CD4-positive, alpha-beta T cell (primary cell): Measurements from ENCODE around the gene LRRC52. TPM values are rescaled to one million over a fixed set of nuclear protein-coding genes. Genes with fewer than 3 reads are reported as not detected.
"Not testable (repeated sequence)": the region's sequence is repeated elsewhere in the genome, so short reads cannot be mapped to it uniquely, and the experiment has no call there.

Experiments
- ATAC-seq: fragments of 200-7000 bp; cut with Tn5 transposase; one replicate; pipeline ENCODE4 v1.10.0; 2022; ENCODE audit warnings: mild to moderate bottlenecking; ENCODE audit not compliant: poor library complexity
- CTCF ChIA-PET: fragments of 350-600 bp; sonication (Branson Sonifier 250); formaldehyde crosslinking; loops from one replicate; lab custom pipeline; 2021; ENCODE audit warnings: antibody characterized with exemption, inconsistent platforms; lab: Charles Lee
- POLR2A ChIA-PET: fragments of 350-600 bp; sonication (Branson Sonifier 250); formaldehyde crosslinking; loops from one replicate; lab custom pipeline; 2021; ENCODE audit warnings: antibody characterized with exemption, inconsistent platforms; lab: Charles Lee
- DNase-seq, 14 experiments: peaks; one replicate each; pipeline ENCODE4 v3.0.0-alpha.2; 2013 to 2020; ENCODE audit warnings: mixed read lengths in 2 of 14
- H3K27ac ChIP-seq, 2 donors: one replicate each; pipeline versions ENCODE4 v1.5.1 to v1.7.0; 2013; ENCODE audit warnings: low read length in 2 of 2, low read depth in 1 of 2, mild to moderate bottlenecking in 1 of 2
- H3K27me3 ChIP-seq, 2 experiments: 1 replicate in 1 of 2; 2 replicates in 1 of 2; pipeline versions ENCODE4 v1.6.1 to v1.7.0; 2013; ENCODE audit warnings: low read length in 2 of 2, control low read depth in 1 of 2, mild to moderate bottlenecking in 1 of 2, moderate library complexity in 1 of 2; ENCODE audit not compliant: insufficient read depth in 2 of 2, control insufficient read depth in 1 of 2
- H3K36me3 ChIP-seq: one replicate; pipeline ENCODE4 v1.6.1; 2013; ENCODE audit warnings: low read length, control low read depth; ENCODE audit not compliant: insufficient read depth
- H3K4me1 ChIP-seq: one replicate; pipeline ENCODE4 v1.6.1; 2013; ENCODE audit warnings: low read length, control low read depth; ENCODE audit not compliant: insufficient read depth
- H3K4me3 ChIP-seq: one replicate; pipeline ENCODE4 v1.5.1; 2013; ENCODE audit warnings: mild to moderate bottlenecking, low read length, moderate library complexity
- H3K9me3 ChIP-seq, 2 experiments: 1 replicate in 1 of 2; 2 replicates in 1 of 2; pipeline versions ENCODE4 v1.6.1 to v1.7.0; 2013; ENCODE audit warnings: low read length in 2 of 2, mild to moderate bottlenecking in 2 of 2, control low read depth in 1 of 2, moderate library complexity in 1 of 2; ENCODE audit not compliant: control insufficient read depth in 1 of 2, insufficient read depth in 1 of 2
- H3K27ac Mint-ChIP-seq: one replicate; pipeline ENCODE4 v1.8.0; 2020; ENCODE audit warnings: mixed read lengths
- H3K27me3 Mint-ChIP-seq: one replicate; pipeline ENCODE4 v1.8.0; 2021; ENCODE audit warnings: mixed read lengths
- H3K36me3 Mint-ChIP-seq: one replicate; pipeline ENCODE4 v1.8.0; 2021; ENCODE audit warnings: low read depth, mixed read lengths
- H3K4me1 Mint-ChIP-seq: one replicate; pipeline ENCODE4 v1.8.0; 2021; ENCODE audit warnings: low read depth, mixed read lengths
- H3K4me3 Mint-ChIP-seq: one replicate; pipeline ENCODE4 v1.8.0; 2020; ENCODE audit warnings: mild to moderate bottlenecking, mixed read lengths
- H3K9me3 Mint-ChIP-seq: one replicate; pipeline ENCODE4 v1.8.0; 2020; ENCODE audit warnings: mixed read lengths
- intact Hi-C, 2 experiments: fragments of 100-400 bp; cut with DNase I in 1 of 2; cut with micrococcal nuclease in 1 of 2; formaldehyde crosslinking; loops; one replicate each; pipeline versions ENCODE4 v1.15.1 to v1.9.0; 2023 to 2025; cut with DNase I, micrococcal nuclease
- total RNA-seq, 174 experiments: library from RNA in 2 of 174; stranded (reverse) in 2 of 174; gene quantifications; one replicate each; pipeline ENCODE4 v1.2.3 and lab custom pipeline; 2021 to 2026
- TF ChIP-seq, protein P1 (sequence below): fragments of 200-600 bp; IDR thresholded peaks from one replicate; pipeline ENCODE4 v1.8.0; 2022; ENCODE audit warnings: antibody characterized with exemption, mild to moderate bottlenecking

Gene LRRC52
- total RNA-seq, 2 experiments from 2014 or later: not detected

DNA sequence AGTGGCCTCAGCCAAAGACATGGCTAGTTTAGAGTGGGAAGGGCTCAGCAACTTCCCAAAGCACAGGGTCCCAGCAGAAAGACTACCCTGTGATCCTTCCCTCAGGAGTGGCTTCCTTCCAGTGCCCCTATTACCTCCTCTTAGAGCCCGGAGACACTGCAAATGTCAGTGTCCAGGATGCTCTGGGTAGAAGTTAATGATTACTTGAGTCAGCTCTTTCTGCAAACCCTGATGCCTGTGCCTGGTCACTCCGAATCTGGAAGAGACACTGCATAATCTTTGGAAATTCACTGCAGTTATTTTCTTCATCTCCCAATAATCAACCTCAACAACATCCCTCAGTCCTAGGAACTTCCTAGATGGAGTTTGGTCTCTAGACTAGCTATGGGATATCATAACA, 60.0 kb downstream of the LRRC52 start:
- no peaks in the 10 kb centered on the region for H3K9me3 ChIP-seq
- ATAC-seq (no peak), DNase-seq (no peak)
- POLR2A ChIA-PET: no interaction called here
- no peak overlapping the region for H3K4me3 ChIP-seq
- Mint-ChIP-seq H3K27me3 (peaks cover 3% of the 10 kb centered on the region), H3K4me3 (no peak overlapping the region), H3K36me3 (no peaks in the 10 kb centered on the region), H3K27ac (no peak overlapping the region), H3K9me3 (no peaks in the 10 kb centered on the region), H3K4me1 (peaks cover 13% of the 10 kb centered on the region)
- H3K27me3 ChIP-seq: peaks cover 0 to 4% of the 10 kb centered on the region in 2 experiments
- no peaks in the 10 kb centered on the region for H3K36me3 ChIP-seq
- peaks cover 4% of the 10 kb centered on the region for H3K4me1 ChIP-seq
- intact Hi-C loops: loop anchor here in 1 of 2 experiments (10.0 kb wide), 1 partner anchor 881 kb away; no protein-coding TSS in a partner anchor
- no peak overlapping the region for H3K27ac ChIP-seq
- CTCF ChIA-PET: no interaction called here
- TF ChIP-seq, protein P1, sequence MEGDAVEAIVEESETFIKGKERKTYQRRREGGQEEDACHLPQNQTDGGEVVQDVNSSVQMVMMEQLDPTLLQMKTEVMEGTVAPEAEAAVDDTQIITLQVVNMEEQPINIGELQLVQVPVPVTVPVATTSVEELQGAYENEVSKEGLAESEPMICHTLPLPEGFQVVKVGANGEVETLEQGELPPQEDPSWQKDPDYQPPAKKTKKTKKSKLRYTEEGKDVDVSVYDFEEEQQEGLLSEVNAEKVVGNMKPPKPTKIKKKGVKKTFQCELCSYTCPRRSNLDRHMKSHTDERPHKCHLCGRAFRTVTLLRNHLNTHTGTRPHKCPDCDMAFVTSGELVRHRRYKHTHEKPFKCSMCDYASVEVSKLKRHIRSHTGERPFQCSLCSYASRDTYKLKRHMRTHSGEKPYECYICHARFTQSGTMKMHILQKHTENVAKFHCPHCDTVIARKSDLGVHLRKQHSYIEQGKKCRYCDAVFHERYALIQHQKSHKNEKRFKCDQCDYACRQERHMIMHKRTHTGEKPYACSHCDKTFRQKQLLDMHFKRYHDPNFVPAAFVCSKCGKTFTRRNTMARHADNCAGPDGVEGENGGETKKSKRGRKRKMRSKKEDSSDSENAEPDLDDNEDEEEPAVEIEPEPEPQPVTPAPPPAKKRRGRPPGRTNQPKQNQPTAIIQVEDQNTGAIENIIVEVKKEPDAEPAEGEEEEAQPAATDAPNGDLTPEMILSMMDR: no peak

DNA sequence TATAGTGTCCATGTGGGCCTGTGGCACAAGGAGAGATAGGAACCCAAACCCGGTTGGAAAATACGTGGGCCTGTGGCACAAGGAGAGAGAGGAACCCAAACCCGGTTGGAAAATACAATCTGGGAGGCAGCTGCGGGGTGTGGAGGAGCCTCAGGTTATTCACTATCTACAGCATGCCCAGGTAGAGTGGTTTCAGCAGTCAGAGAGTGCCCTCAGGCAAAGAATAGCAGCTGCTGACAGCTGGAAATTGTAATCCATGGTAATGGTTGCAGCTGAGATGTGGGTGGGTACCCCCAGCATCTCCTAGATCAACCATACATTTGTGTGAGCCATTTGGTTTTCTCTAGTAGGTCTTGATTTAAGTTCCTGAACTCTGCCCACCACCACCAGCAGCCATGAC, 61.4 kb downstream of the LRRC52 start:
- TF ChIP-seq, protein P1: no peak
- no peaks in the 10 kb centered on the region for H3K36me3 Mint-ChIP-seq

DNA sequence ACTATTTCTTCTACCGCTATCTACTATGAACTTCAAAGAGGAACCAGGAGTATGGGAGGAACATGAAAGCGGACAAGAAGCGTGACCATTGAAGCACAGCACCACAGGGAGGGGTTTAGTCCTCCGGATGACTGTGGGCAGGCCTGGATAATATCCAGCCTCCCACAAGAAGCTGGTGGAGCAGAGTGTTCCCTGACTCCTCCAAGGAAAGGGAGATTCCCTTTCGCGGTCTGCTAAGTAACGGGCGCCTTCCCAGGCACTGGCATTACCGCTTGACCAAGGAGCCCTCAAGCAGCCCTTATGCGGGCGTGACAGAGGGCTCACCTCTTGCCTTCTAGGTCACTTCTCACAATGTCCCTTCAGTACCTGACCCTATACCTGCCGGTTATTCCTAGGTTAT, 62.9 kb downstream of the LRRC52 start:
- H3K4me3 Mint-ChIP-seq, H3K4me1 Mint-ChIP-seq, H3K36me3 Mint-ChIP-seq, H3K36me3 ChIP-seq, H3K4me3 ChIP-seq, H3K27ac Mint-ChIP-seq, H3K27ac ChIP-seq, H3K9me3 Mint-ChIP-seq, H3K4me1 ChIP-seq, POLR2A ChIA-PET, DNase-seq, H3K9me3 ChIP-seq, CTCF ChIA-PET, H3K27me3 ChIP-seq, ATAC-seq: not testable (repeated sequence)
- intact Hi-C loops: loop anchor here in 1 of 2 experiments (10.0 kb wide), 1 partner anchor 878 kb away; no protein-coding TSS in a partner anchor
- peaks cover 20% of the 10 kb centered on the region for H3K27me3 Mint-ChIP-seq

More for the DNA sequence above, 61.4 kb downstream of the LRRC52 start:
- ChIA-PET CTCF (no interaction called here), POLR2A (no interaction called here)
- H3K9me3 Mint-ChIP-seq: no peaks in the 10 kb centered on the region
- no peak for DNase-seq
- no peak overlapping the region for H3K4me3 ChIP-seq
- no peak overlapping the region for H3K27ac Mint-ChIP-seq
- peaks cover 5% of the 10 kb centered on the region for H3K4me1 Mint-ChIP-seq
- H3K4me1 ChIP-seq: peaks cover 4% of the 10 kb centered on the region
- peaks cover 8% of the 10 kb centered on the region for H3K27me3 Mint-ChIP-seq
- H3K27ac ChIP-seq: no peak overlapping the region
- H3K36me3 ChIP-seq: no peaks in the 10 kb centered on the region
- intact Hi-C loops: loop anchor here in 1 of 2 experiments (10.0 kb wide), 1 partner anchor 880 kb away; no protein-coding TSS in a partner anchor
- peaks cover 3 to 6% of the 10 kb centered on the region in 2 experiments for H3K27me3 ChIP-seq
- ATAC-seq: no peak
- H3K4me3 Mint-ChIP-seq: no peak overlapping the region
- H3K9me3 ChIP-seq: no peaks in the 10 kb centered on the region

DNA sequence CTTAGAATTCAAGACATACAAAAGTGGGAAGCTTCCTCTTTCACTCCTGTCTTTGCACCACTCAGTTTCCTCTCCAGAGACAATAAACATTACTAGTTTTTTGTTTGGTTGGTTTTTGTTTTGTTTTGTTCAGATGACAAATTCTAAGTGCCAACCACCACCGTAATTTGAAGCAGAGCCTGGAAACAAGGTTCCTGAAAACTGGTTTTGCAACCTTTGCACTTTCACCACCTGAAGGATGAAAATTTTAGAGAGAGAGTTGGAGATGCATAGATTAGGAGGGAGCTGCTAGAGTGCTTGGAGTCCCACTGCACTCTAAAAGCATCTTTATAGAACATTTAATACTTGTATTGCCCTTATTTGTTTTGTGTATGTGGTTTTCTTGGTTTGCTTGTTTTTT, 67.1 kb downstream of the LRRC52 start:
- ATAC-seq: no peak
- TF ChIP-seq, protein P1: no peak
- CTCF ChIA-PET: no interaction called here

More for the DNA sequence above, 67.1 kb downstream of the LRRC52 start:
- POLR2A ChIA-PET: no interaction called here
- H3K36me3 Mint-ChIP-seq: no peaks in the 10 kb centered on the region
- peaks cover 4 to 7% of the 10 kb centered on the region in 2 experiments for H3K9me3 ChIP-seq
- H3K27me3 ChIP-seq: peaks cover 11 to 13% of the 10 kb centered on the region in 2 experiments
- no peak overlapping the region for H3K4me3 ChIP-seq
- no peaks in the 10 kb centered on the region for H3K36me3 ChIP-seq
- H3K27me3 Mint-ChIP-seq: peaks cover 45% of the 10 kb centered on the region
- H3K27ac Mint-ChIP-seq: no peak overlapping the region
- no peak for DNase-seq
- H3K27ac ChIP-seq: no peak overlapping the region
- H3K4me1 ChIP-seq: no peaks in the 10 kb centered on the region
- no peaks in the 10 kb centered on the region for H3K9me3 Mint-ChIP-seq
- intact Hi-C loops: no loop called here
- no peak overlapping the region for H3K4me3 Mint-ChIP-seq
- no peaks in the 10 kb centered on the region for H3K4me1 Mint-ChIP-seq
